Measurements from ENCODE around the gene CST4. TPM values are rescaled to one million over a fixed set of nuclear protein-coding genes. Genes with fewer than 3 reads are reported as not detected.

The CST4 gene
- total and polyA plus RNA-seq, 2 experiments from 2014 or later, result not detected

DNA sequence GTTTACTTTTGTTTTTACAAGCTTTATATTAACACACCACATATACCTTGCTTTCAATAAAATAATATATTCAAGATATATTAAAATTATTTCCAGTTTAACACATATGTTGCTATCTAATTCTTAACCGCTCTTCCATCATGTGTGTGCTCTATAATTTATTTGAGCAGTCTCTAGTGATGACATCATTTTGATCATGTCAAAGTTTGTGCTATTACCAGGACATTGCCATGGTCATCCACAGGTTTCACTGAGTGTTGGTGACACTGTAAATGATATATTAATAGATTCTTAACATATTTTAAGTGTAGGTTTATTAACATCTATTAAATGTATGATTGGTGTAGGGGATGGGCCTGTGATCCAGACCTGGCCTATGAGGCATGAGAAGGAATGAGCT is 17.1 kb upstream of the CST4 start:
- H3K36me3 Mint-ChIP-seq (ENCODE audit: low read depth), result no peaks in the 10 kb centered on the region

GRCh38 chr20:23702021-23702420 is 13.2 kb upstream of the CST4 start:
- no peak overlapping the region for H3K4me3 Mint-ChIP-seq
- TF ChIP-seq JUNB (IDR thresholded peaks at IDR 0.05; ENCODE audit: unreplicated experiment) (no peak), STAT1 (IDR thresholded peaks at IDR 0.05; ENCODE audit: unreplicated experiment) (no peak), CTCF (conservative IDR thresholded peaks at IDR 0.05; ENCODE audit: low read depth in 2 of 2) (no peak), NANOG (IDR thresholded peaks at IDR 0.05; ENCODE audit: borderline replicate concordance) (no peak), EZH2phosphoT487 (IDR thresholded peaks at IDR 0.05; ENCODE audit: unreplicated experiment) (no peak), REST (IDR thresholded peaks at IDR 0.05; ENCODE audit: unreplicated experiment) (no peak), ZNF462 (CRISPR knock-in tag; IDR thresholded peaks at IDR 0.05) (no peak), CREB1 (CRISPR knock-in tag; IDR thresholded peaks at IDR 0.05; ENCODE audit: low read depth) (no peak)
- TF ChIP-seq, protein P1, sequence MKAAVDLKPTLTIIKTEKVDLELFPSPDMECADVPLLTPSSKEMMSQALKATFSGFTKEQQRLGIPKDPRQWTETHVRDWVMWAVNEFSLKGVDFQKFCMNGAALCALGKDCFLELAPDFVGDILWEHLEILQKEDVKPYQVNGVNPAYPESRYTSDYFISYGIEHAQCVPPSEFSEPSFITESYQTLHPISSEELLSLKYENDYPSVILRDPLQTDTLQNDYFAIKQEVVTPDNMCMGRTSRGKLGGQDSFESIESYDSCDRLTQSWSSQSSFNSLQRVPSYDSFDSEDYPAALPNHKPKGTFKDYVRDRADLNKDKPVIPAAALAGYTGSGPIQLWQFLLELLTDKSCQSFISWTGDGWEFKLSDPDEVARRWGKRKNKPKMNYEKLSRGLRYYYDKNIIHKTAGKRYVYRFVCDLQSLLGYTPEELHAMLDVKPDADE (IDR thresholded peaks at IDR 0.05), result no peak

More for the DNA sequence above, 17.1 kb upstream of the CST4 start:
- Histone ChIP-seq H3K4me1 (ENCODE audit: insufficient read depth) (no peaks in the 10 kb centered on the region), H3F3A (replicated peaks; ENCODE audit: low read depth) (no peaks in the 10 kb centered on the region), H3K9me2 (ENCODE audit: insufficient read depth) (peaks cover 4% of the 10 kb centered on the region), H3K4me3 (no peak overlapping the region), H3K79me2 (replicated peaks; ENCODE audit: insufficient read depth) (no peaks in the 10 kb centered on the region), H3K36me3 (ENCODE audit: insufficient read depth) (no peaks in the 10 kb centered on the region), H3K27me3 (ENCODE audit: insufficient read depth) (no peaks in the 10 kb centered on the region), H2AFZ (no peak overlapping the region), H3K4me2 (no peak overlapping the region), H3K27ac (ENCODE audit: low read depth) (no peak overlapping the region), H4K20me1 (replicated peaks; ENCODE audit: insufficient read depth) (no peaks in the 10 kb centered on the region)
- DNase-seq (ENCODE audit: low spot score), result no peak
- Mint-ChIP-seq H3K9me3 (no peaks in the 10 kb centered on the region), H3K4me3 (no peak overlapping the region), H3K4me1 (peaks cover 3% of the 10 kb centered on the region; the same call in 2 of the 3 replicates), H3K27ac (no peak overlapping the region), H3K27me3 (ENCODE audit: insufficient read depth, low read depth, poor library complexity) (no peaks in the 10 kb centered on the region)
- TF ChIP-seq ZNF331 (CRISPR knock-in tag; IDR thresholded peaks at IDR 0.05; ENCODE audit: low read depth) (no peak), EZH2phosphoT487 (IDR thresholded peaks at IDR 0.05; ENCODE audit: unreplicated experiment) (no peak)
- ATAC-seq, result no peak

More at GRCh38 chr20:23702021-23702420, 13.2 kb upstream of the CST4 start:
- Histone ChIP-seq H3K27me3 (ENCODE audit: insufficient read depth) (no peaks in the 10 kb centered on the region), H3K4me3 (no peak overlapping the region), H3K4me1 (ENCODE audit: insufficient read depth) (no peaks in the 10 kb centered on the region), H3K36me3 (ENCODE audit: insufficient read depth) (no peaks in the 10 kb centered on the region), H3K9me2 (ENCODE audit: insufficient read depth) (no peaks in the 10 kb centered on the region), H4K20me1 (replicated peaks; ENCODE audit: insufficient read depth) (no peaks in the 10 kb centered on the region), H3K4me2 (no peak overlapping the region), H3K27ac (ENCODE audit: low read depth) (no peak overlapping the region), H2AFZ (no peak overlapping the region), H3K79me2 (replicated peaks; ENCODE audit: insufficient read depth) (no peaks in the 10 kb centered on the region), H3F3A (replicated peaks; ENCODE audit: low read depth) (no peaks in the 10 kb centered on the region)
- H3K4me1 Mint-ChIP-seq, result peaks cover 7% of the 10 kb centered on the region; the same call in 2 of the 3 replicates
- peaks cover 4% of the 10 kb centered on the region for H3K27me3 Mint-ChIP-seq (ENCODE audit: insufficient read depth, low read depth, poor library complexity)
- ATAC-seq, result no peak
- no peaks in the 10 kb centered on the region for H3K9me3 Mint-ChIP-seq
- no peak for DNase-seq (ENCODE audit: low spot score)
- H3K36me3 Mint-ChIP-seq (ENCODE audit: low read depth), result no peaks in the 10 kb centered on the region
- no peak overlapping the region for H3K27ac Mint-ChIP-seq

Data from GM23338 (cell line).